Left lobe of liver (tissue), 2 donors: ENCODE measurements around the gene CD300LF. TPM values are rescaled to one million over a fixed set of nuclear protein-coding genes. Genes with fewer than 3 reads are reported as not detected.

Source experiments
- ATAC-seq: fragments of 200-7000 bp; cut with Tn5 transposase; one replicate; pipeline ENCODE4 v1.9.1; 2020; ENCODE audit warnings: mild to moderate bottlenecking, moderate library complexity
- DNase-seq: peaks from one replicate; pipeline ENCODE4 v3.0.0-alpha.2; 2020; ENCODE audit warnings: low spot score
- total RNA-seq: library from RNA; stranded (reverse); gene quantifications from one replicate; pipeline ENCODE4 v1.2.1, GENCODE V29; 2021
- donor health status: DM: no; HTN: no; CAD: no; lungs with moderate emphysema.
- donor health status: DM: no; HTN: yes; CAD: no.

CD300LF gene
- not detected for total RNA-seq

GRCh38 chr17:74712756-74713155, at the start of gene CD300LF:
TSS of gene CD300LF (minus strand) at chr17:74712923. CDS start at chr17:74712866, 57 bp downstream.
- ATAC-seq, result peak; percentile 56

GRCh38 chr17:74761931-74762330, 49.2 kb upstream of the CD300LF start:
- DNase-seq (no peak), ATAC-seq (no peak)

More at GRCh38 chr17:74712756-74713155, at the start of gene CD300LF:
- no peak for DNase-seq

- ATAC-seq, result no peak
- no peak for DNase-seq
Observed at GRCh38 chr17:74761419-74761818, 48.7 kb upstream of the CD300LF start.

GRCh38 chr17:74760404-74761105, 47.8 kb upstream of the CD300LF start:
- peak; percentile 92 for DNase-seq
- ATAC-seq, result peak; percentile 63

- no peak for ATAC-seq
- DNase-seq, result no peak
Observed at GRCh38 chr17:74759941-74760340, 47.2 kb upstream of the CD300LF start.

GRCh38 chr17:74759243-74759801, 46.6 kb upstream of the CD300LF start:
- ATAC-seq (no peak), DNase-seq (no peak)

- ATAC-seq (no peak), DNase-seq (no peak)
Observed at GRCh38 chr17:74758848-74759168, 46.1 kb upstream of the CD300LF start.

- DNase-seq (no peak), ATAC-seq (peak; percentile 56)
Observed at GRCh38 chr17:74757931-74758847, 45.5 kb upstream of the CD300LF start.

- DNase-seq (no peak), ATAC-seq (no peak)
Observed at GRCh38 chr17:74757502-74757901, 44.8 kb upstream of the CD300LF start.

- DNase-seq, result no peak
- ATAC-seq, result no peak
Observed at GRCh38 chr17:74756891-74757290, 44.2 kb upstream of the CD300LF start.

GRCh38 chr17:74755533-74755932, 42.8 kb upstream of the CD300LF start:
- ATAC-seq, result no peak
- DNase-seq, result no peak

GRCh38 chr17:74754832-74755231, 42.1 kb upstream of the CD300LF start:
- DNase-seq, result no peak
- no peak for ATAC-seq

- DNase-seq (no peak), ATAC-seq (no peak)
Observed at GRCh38 chr17:74752822-74753401, 40.2 kb upstream of the CD300LF start.

GRCh38 chr17:74752415-74752814, 39.7 kb upstream of the CD300LF start:
- DNase-seq (no peak), ATAC-seq (no peak)

GRCh38 chr17:74750327-74751069, 37.8 kb upstream of the CD300LF start:
- DNase-seq, result peak; percentile 97
- ATAC-seq, result peak; percentile 62

- no peak for DNase-seq
- no peak for ATAC-seq
Observed at GRCh38 chr17:74750039-74750326, 37.3 kb upstream of the CD300LF start.

GRCh38 chr17:74749279-74750038, 36.7 kb upstream of the CD300LF start:
- ATAC-seq, result no peak
- no peak for DNase-seq

GRCh38 chr17:74748529-74749278, 36.0 kb upstream of the CD300LF start, which contains the start of gene NHERF1:
TSS of gene NHERF1 (plus strand) at chr17:74748628. CDS start at chr17:74748847, 219 bp downstream.
- DNase-seq (peak; percentile 97), ATAC-seq (peak; percentile 73)

GRCh38 chr17:74748279-74748528, 35.5 kb upstream of the CD300LF start:
- DNase-seq (no peak), ATAC-seq (no peak)

GRCh38 chr17:74746922-74747321, 34.2 kb upstream of the CD300LF start:
- DNase-seq, result no peak
- no peak for ATAC-seq
